BLaER1 (cell line): Measurements from ENCODE around the gene KHNYN.
A peak's percentile ranks its signal among the peaks of the same experiment; 100 is the strongest.

ENCODE experiments used
- H3K27ac ChIP-seq: shearing (Covaris generic); formaldehyde crosslinking; 2 replicates; pipeline ENCODE4 v1.8.1; 2022
- H3K27me3 ChIP-seq: shearing (Covaris generic); formaldehyde crosslinking; 2 replicates; pipeline ENCODE4 v1.8.1; 2022
- H3K36me3 ChIP-seq: shearing (Covaris generic); formaldehyde crosslinking; 2 replicates; pipeline ENCODE4 v1.8.1; 2022
- H3K4me1 ChIP-seq: shearing (Covaris generic); formaldehyde crosslinking; 2 replicates; pipeline ENCODE4 v1.8.1; 2022
- H3K4me2 ChIP-seq: shearing (Covaris generic); formaldehyde crosslinking; 2 replicates; pipeline ENCODE4 v1.8.1; 2022
- H3K4me3 ChIP-seq: shearing (Covaris generic); formaldehyde crosslinking; 2 replicates; pipeline ENCODE4 v1.8.1; 2022
- H3K9ac ChIP-seq: shearing (Covaris generic); formaldehyde crosslinking; 2 replicates; pipeline ENCODE4 v1.8.1; 2022
- H3K9me3 ChIP-seq: shearing (Covaris generic); formaldehyde crosslinking; 2 replicates; pipeline ENCODE4 v1.8.1; 2022
- H4K20me1 ChIP-seq: shearing (Covaris generic); formaldehyde crosslinking; 2 replicates; pipeline ENCODE4 v1.8.1; 2022
- Cebpa-rat ChIP-seq: shearing (Covaris generic); IDR thresholded peaks from 2 replicates; pipeline ENCODE4 v1.8.1; 2022

KHNYN gene

GRCh38 chr14:24483604-24484252 lies 54.0 kb downstream of the KHNYN start:
- Histone ChIP-seq H3K36me3 (no peaks in the 10 kb centered on the region), H3K9me3 (no peaks in the 10 kb centered on the region), H3K4me1 (peaks cover 34% of the 10 kb centered on the region), H4K20me1 (no peaks in the 10 kb centered on the region), H3K27ac (peak overlapping the region; percentile 46), H3K4me2 (peak overlapping the region; percentile 63), H3K4me3 (peak overlapping the region; percentile 2; the same call in 1 of the 2 replicates), H3K9ac (peak overlapping the region; percentile 17; the same call in 1 of the 2 replicates), H3K27me3 (no peaks in the 10 kb centered on the region)
- TF ChIP-seq Cebpa-rat = no peak
